Coronary artery (tissue), 2 donors: ENCODE measurements around the gene SMIM1.

Experiments
- DNase-seq: peaks from one replicate; pipeline ENCODE4 v3.0.0-alpha.2; 2017; ENCODE audit warnings: low spot score
- H3K27ac ChIP-seq, 2 donors: fragments of 200-600 bp; sonication (generic); one replicate each; pipeline ENCODE4 v1.5.1; 2016 to 2019
- H3K4me3 ChIP-seq: fragments of 200-600 bp; sonication (generic); 2 replicates; pipeline ENCODE4 v1.5.1; 2016; ENCODE audit warnings: mild to moderate bottlenecking, moderate library complexity
- TF ChIP-seq, protein P1 (sequence below): fragments of 200-600 bp; sonication (generic); IDR thresholded peaks from one replicate; pipeline ENCODE4 v1.5.1; 2019; ENCODE audit warnings: antibody characterized with exemption

The SMIM1 gene

DNA sequence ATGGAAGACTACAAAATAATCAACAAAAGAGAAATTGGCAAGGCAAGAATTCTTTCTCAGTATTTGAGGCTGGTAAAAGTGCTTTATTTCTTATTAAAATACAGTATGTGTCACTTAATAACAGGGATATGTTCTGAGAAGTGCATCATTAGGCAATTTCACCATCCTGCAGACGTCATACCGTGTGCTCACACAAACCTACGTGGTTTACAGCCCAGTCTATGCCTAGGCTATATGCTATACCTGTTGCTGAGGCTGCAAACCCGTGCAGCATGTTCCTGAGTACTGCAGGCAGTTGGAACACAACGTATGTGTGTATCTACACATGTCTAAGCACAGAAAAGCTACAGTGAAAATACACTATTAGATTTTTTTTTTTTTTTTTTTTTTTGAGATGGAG is 23.0 kb upstream of the SMIM1 start:
- TF ChIP-seq, protein P1, sequence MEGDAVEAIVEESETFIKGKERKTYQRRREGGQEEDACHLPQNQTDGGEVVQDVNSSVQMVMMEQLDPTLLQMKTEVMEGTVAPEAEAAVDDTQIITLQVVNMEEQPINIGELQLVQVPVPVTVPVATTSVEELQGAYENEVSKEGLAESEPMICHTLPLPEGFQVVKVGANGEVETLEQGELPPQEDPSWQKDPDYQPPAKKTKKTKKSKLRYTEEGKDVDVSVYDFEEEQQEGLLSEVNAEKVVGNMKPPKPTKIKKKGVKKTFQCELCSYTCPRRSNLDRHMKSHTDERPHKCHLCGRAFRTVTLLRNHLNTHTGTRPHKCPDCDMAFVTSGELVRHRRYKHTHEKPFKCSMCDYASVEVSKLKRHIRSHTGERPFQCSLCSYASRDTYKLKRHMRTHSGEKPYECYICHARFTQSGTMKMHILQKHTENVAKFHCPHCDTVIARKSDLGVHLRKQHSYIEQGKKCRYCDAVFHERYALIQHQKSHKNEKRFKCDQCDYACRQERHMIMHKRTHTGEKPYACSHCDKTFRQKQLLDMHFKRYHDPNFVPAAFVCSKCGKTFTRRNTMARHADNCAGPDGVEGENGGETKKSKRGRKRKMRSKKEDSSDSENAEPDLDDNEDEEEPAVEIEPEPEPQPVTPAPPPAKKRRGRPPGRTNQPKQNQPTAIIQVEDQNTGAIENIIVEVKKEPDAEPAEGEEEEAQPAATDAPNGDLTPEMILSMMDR = no peak
- no peak for DNase-seq
- Histone ChIP-seq H3K4me3 (no peak overlapping the region), H3K27ac (no peak overlapping the region)

DNA sequence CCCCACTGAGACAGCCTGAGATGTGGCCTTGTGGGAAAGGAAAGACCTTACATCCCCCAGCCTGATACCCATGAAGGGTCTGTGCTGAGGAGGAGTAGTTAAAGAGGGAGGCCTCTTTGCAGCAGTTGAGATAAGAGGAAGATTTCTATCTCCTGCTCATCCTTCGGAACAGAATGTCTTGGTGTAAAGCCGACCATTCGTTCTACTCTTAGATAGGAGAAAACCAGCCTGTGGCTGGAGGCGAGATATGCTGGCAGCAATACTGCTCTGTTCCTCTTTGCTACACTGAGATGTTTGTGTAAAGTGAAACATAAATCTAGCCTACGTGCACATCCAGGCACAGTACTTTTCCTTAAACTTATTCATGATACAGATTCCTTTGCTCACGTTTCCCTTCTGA is 21.8 kb upstream of the SMIM1 start:
- H3K4me3 ChIP-seq = no peak overlapping the region
- no peak for DNase-seq
- no peak overlapping the region for H3K27ac ChIP-seq
- TF ChIP-seq, protein P1 = no peak

DNA sequence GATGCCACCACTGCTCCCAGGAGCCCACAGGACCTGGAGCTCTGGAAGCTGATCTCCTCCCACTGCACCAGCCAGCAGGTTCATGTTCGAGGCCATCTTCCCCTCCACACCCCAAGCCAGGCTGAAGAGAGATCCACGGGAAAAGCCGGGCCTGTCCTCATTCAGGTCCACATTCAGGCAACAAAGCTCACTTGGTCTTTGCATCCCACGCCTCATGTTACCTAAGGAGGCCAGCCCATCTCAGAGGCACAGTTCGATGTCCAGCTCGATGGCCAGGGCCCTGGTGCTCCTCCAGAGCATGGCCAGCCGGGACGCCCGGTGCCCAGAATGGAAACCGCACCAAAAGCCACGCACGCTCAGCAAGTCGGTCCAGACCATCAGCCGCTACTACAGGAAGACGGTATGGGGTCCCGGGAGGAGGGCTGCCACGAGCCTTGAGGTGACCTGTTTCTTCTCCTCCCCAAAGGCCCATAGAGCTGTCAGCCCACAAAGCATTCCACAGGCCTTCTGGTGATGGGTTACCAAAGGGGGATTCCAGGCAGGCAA is 20.1 kb upstream of the SMIM1 start, which contains the start of gene CCDC27:
TSS of gene CCDC27 (plus strand) at position 51 of the 546 bp plus-strand sequence. CDS start at position 83, 32 bp downstream.
- no peak for DNase-seq

DNA sequence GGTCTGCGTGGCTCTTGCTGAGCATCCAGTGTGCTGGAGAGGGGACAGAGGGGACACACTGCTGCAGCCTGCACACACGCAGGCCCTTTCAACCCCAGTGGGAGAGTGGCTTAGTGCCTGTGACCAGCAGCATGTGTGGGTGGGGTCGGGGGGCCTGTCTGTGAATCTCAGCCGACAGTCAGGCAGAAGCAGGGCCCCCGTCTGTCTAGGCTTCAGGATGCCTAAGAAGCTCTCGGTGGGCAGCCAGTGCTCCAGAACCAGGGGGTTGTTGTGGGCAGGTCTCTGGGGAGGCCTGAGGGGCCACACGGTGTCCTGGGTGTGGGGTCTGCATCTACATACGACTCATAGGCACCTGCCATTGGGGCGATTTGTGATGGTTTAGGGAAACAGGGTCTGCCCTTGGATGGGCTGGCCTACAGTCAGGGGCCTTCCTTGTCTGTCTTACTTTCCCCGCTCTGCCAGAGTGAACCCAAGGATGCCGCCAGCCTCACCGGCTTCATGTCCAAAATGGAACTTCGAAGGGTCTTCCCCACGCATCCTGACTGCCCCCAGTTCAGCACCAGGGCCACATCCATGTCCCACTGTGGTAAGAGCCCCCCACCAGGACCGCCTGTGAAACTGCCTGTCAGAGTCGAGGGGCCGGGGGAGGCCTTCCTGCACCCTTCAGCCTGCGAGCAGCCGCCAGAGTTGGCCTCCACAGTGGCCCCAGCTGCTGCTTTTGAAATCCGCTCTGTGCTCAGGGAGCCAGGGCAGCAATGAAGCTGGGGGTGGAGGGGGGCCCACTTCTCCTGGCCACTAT is 18.7 kb upstream of the SMIM1 start:
- TF ChIP-seq, protein P1 = no peak
- Histone ChIP-seq H3K4me3 (no peak overlapping the region), H3K27ac (no peak overlapping the region)
- no peak for DNase-seq

More for the DNA sequence above, 20.1 kb upstream of the SMIM1 start, which contains the start of gene CCDC27:
- TF ChIP-seq, protein P1 = no peak
- Histone ChIP-seq H3K27ac (no peak within 1 kb of the TSS), H3K4me3 (no peak within 1 kb of the TSS)

DNA sequence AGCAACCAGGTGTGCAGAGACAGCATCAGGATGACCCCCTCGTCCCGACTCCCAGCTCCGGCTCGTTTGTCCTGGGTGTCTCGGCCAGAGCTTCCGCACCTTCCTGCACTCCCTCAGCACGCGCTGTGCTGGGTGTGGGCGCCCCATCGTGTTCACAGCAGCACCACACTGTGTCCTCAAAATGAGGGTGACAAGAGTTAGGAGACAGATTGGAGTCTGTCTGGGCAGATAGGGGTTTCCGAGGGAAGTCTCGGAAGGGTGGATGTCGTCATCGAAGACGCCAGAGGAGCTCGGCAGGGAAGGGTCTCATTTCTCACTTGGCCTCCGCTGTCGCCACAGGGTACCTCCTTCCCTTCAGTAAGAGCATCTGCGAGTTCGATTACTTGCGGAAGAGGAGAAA is 16.2 kb upstream of the SMIM1 start:
- Histone ChIP-seq H3K27ac (no peak overlapping the region), H3K4me3 (no peak overlapping the region)
- no peak for DNase-seq
- TF ChIP-seq, protein P1 = no peak

DNA sequence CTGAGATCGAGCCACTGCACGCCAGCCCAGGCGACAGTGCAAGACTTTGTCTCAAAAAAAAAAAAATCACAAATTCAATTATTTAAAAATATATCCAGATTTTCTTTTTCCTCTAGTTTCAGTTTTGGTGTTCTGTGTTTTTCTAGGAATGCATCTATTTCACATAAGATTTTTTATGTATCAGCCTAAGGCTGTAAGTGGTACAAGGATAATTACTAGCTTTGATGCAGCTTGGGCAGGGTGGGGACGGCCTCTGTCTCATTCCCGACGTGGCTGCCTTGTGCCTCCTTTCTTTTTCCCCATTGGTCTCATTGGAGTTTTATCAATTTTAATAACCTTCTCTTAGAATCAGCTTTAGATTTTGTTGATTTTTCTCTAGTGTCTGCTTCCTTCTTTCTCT is 13.4 kb upstream of the SMIM1 start:
- TF ChIP-seq, protein P1 = no peak
- H3K27ac ChIP-seq = no peak overlapping the region
- DNase-seq = no peak
- H3K4me3 ChIP-seq = no peak overlapping the region

DNA sequence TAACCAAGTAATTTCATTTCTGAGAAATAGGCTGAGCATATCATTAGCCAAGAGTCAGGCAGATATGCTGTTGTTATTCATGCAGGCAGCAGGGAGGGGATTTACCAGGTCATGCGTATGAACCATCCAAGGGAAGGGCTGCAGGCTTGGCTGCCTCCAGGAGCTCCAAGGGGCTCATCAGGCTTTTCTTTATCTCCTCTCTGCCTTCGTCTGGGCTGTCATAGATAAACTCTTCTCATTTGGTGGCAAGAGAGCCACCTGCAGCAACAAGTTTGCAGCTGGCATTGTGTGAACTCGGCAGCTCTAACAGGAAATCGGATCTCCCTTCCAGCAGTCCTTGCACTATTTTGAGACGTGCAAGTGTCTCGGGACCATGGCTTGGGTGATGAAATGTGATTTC is 12.8 kb upstream of the SMIM1 start:
- Histone ChIP-seq H3K27ac (no peak overlapping the region), H3K4me3 (no peak overlapping the region)
- TF ChIP-seq, protein P1 = no peak
- DNase-seq = no peak
